GM12801 (cell line): ENCODE data around the gene RSPH10B2.
"Not testable (repeated sequence)": the region's sequence is repeated elsewhere in the genome, so short reads cannot be mapped to it uniquely, and the experiment has no call there.

Experiments used
- TF ChIP-seq, protein P1 (sequence below): IDR thresholded peaks from one replicate; pipeline ENCODE4 v1.5.1; 2011; ENCODE audit warnings: control low read depth; ENCODE audit not compliant: insufficient read length; ENCODE audit errors: extremely low read depth

The RSPH10B2 gene

DNA sequence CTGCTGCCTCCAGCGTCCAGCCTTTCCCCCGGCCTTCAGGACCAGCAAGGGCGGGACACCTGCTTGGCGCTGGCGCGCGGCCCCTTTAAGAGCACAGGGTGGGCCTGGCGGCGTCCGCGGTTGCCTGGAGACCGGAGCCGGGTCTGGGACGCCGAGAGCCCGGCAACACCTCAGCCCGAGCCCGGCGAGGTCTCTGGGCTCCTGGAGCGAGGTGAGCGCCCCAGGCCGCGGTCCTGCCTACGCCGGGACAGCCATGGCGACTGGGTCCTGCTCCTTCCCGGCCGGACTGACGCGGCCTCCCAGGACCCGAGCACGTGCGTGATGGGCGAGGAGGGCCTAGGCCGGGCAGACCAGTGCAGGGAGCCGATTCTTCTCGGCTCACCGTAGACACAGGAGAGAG is at the start of gene RSPH10B2:
Gene RSPH10B2, plus strand, starts transcription at position 140 of the 400 bp plus-strand sequence. CDS start 3,575 bp downstream, outside the sequence.
- TF ChIP-seq, protein P1, sequence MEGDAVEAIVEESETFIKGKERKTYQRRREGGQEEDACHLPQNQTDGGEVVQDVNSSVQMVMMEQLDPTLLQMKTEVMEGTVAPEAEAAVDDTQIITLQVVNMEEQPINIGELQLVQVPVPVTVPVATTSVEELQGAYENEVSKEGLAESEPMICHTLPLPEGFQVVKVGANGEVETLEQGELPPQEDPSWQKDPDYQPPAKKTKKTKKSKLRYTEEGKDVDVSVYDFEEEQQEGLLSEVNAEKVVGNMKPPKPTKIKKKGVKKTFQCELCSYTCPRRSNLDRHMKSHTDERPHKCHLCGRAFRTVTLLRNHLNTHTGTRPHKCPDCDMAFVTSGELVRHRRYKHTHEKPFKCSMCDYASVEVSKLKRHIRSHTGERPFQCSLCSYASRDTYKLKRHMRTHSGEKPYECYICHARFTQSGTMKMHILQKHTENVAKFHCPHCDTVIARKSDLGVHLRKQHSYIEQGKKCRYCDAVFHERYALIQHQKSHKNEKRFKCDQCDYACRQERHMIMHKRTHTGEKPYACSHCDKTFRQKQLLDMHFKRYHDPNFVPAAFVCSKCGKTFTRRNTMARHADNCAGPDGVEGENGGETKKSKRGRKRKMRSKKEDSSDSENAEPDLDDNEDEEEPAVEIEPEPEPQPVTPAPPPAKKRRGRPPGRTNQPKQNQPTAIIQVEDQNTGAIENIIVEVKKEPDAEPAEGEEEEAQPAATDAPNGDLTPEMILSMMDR: not testable (repeated sequence)

DNA sequence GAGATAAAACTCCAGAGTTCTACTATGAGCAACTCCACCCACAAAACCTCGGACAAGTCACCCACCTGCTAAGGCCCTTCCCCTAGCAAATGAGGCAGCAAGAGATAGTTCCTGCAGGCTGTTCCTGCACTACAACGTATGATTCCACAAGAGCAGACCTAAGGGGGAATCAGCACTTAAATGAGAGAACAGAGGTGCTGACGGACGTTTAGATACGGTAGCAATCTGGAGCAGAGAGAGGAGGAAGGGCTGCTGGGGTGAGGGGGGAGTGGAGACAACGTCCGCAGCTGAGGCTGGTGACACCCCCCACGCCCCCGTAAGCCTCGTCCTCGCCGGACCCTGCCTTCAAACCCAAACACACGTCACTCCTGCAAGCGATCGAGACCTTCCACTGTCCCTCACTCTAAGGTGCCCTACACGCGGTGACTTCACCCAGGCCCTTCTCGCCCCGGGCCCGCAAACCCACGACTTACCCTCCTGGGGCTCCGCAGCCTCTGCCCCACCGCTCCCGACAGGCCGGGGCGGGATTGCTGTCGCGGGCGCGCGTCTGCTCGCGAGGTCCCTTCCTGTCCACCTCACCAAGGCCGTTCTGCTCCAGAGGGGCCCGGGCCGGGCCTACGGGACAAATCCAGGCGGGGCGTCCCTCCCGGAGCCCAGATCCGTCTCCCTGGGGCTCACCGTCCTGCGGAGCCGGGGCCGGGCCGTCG is 47.8 kb upstream of the RSPH10B2 start:
- TF ChIP-seq, protein P1: no peak

DNA sequence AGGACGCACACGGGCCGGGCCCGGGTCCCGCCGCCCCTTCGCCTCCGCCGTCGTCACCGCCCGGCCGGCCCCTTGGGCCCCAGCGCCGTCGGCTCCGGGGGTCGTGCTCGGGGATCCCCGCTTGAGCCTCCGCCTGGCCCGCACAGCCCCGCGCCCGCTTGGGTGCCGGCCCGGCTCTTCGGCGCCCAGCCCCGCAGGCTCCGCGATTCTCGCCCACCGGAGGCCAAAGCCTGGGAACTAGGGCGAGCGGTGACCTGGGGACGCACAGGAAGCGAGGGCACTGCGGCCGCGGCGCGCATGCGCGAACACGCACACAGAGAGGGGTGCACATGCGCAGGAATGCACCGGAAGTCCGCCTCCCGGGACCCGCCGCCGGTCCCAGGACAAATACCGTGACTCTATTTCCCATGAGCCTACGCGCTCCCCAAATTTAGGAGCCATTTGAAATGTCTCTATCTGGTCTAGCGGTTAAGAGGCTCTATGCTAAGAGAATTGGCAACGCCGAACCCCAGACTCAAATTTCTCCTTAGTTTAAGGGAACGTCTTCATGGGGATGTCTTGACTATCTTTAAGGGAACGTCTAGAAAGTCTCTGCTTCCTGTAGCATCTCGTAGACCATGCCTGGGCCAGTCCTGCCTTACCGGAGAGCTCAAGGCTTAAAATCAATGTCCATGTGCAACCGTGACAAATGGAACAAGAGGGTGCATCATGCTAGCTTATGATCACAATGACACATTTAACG is 47.1 kb upstream of the RSPH10B2 start, which contains the start of gene ZNF12:
Gene ZNF12, minus strand, starts transcription at position 282 of the 742 bp plus-strand sequence. CDS start 1,774 bp downstream, outside the sequence.
- TF ChIP-seq, protein P1: no peak

DNA sequence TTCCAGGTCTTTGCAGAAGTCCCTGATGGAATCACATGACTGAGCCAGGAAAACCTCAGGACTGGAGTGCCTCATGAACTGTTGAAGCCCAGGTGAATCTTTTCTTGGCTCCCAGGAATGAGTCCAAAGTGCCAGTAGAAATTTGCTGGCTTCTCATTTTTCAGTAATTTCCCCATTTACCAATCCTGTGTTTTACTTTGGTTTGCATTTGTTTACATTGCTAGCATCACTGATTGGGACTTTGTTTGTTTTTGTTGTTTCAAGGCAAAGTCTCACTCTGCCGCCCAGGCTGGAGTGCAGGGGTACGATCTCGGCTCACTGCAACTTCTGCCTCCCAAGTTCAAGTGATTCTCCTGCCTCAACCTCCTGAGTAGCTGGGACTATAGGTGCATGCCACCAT is 45.6 kb upstream of the RSPH10B2 start:
- TF ChIP-seq, protein P1: no peak

DNA sequence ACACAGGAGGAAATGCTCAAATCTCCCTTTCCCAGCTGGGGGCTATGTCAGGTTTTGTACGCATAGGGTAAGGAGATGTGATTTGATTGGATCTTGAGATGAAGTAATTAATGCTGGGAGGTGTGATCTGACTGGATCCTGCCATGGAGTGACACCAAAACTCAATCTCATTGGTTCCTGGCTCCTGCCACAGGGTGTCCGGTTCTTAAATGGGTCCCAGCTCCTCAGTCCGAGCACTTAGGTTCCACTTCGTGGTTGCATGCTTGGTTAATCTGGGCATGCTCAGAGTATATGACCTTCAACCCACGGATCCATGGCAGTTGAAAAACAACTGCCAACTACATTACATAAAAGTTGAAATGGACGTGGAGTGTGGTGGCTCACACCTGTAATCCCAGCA is 44.1 kb upstream of the RSPH10B2 start:
- TF ChIP-seq, protein P1: no peak

DNA sequence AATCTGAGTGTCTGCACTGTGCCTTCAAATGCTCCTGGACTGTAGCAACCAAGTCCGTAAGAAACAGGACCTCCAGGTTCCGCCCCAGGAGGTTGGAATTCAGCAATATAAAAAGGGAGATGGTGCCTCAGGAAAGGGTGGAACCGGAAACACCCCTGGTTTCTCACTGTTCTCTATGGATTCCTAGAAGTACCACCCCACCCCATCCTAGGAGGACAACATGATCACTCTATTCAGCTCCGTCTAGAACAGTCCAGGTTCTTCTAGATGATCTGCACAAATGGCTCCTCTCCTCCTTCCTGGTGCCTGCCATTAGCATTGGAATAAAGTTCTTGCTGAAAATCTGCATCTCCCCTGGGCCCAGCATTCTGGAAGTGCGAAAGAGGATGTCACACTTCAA is 39.5 kb upstream of the RSPH10B2 start:
- TF ChIP-seq, protein P1: no peak

DNA sequence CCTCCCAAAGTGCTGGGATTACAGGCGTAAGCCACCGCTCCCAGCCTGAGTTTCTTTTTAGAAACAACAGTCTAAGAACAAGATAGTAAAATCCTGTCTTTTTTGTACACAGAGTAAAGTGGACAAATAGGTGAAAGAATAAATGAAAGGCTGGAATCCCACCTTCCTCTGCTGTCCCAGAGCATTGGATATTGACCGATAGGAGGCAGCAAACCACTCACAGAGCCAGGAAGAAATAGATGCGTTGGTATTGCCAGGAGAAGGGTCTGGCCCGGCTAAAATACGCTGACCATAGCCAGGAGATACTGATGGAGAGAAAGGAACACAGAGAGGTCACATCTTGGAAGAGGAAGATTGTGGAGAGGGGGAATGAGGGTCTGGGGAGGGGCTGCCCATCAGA is 35.8 kb upstream of the RSPH10B2 start:
- TF ChIP-seq, protein P1: no peak
